T-cell (primary cell): ENCODE measurements around the gene SNRNP200. TPM values are rescaled to one million over a fixed set of nuclear protein-coding genes. Genes with fewer than 3 reads are reported as not detected.

Experiments
- ATAC-seq, 4 experiments: fragments of 200-7000 bp in 3 of 4; fragments of 150-1000 bp in 1 of 4; cut with Tn5 transposase; replicated peaks in 1 of 4; 1 replicate in 3 of 4; 2 replicates in 1 of 4; pipeline ENCODE4 v1.10.0; 2021; ENCODE audit warnings: moderate library complexity in 3 of 4, mild to moderate bottlenecking in 2 of 4, moderate number of reproducible peaks in 1 of 4
- CTCF ChIA-PET, 2 donors: fragments of 300-600 bp; sonication (Branson Sonifier 250); formaldehyde crosslinking; loops; one replicate each; lab custom pipeline; 2022; ENCODE audit warnings: antibody characterized with exemption in 2 of 2; lab: Charles Lee
- POLR2A ChIA-PET, 2 donors: fragments of 300-600 bp; sonication (Branson Sonifier 250); formaldehyde crosslinking; loops; one replicate each; lab custom pipeline; 2022; ENCODE audit warnings: antibody characterized with exemption in 2 of 2; lab: Charles Lee
- DNase-seq, 35 experiments: peaks; one replicate each; pipeline versions ENCODE4 v3.0.0 to v3.0.0-alpha.2; 2013 to 2023
- H3K27ac ChIP-seq: one replicate; pipeline ENCODE4 v1.5.1; 2013; ENCODE audit warnings: low read length
- H3K27me3 ChIP-seq, 2 experiments: replicated peaks in 1 of 2; 1 replicate in 1 of 2; 2 replicates in 1 of 2; pipeline versions ENCODE4 v1.6.1 to v1.7.0; 2013; ENCODE audit warnings: low read length in 1 of 2, mixed read lengths in 1 of 2; ENCODE audit not compliant: control insufficient read depth in 2 of 2, insufficient read depth in 2 of 2; ENCODE audit errors: extremely low read depth in 1 of 2
- H3K36me3 ChIP-seq, 2 donors: 1 replicate in 1 of 2; 2 replicates in 1 of 2; pipeline versions ENCODE4 v1.6.1 to v1.7.0; 2013; ENCODE audit warnings: low read length in 1 of 2; ENCODE audit not compliant: control insufficient read depth in 2 of 2, insufficient read depth in 1 of 2; ENCODE audit errors: extremely low read depth in 1 of 2
- H3K4me1 ChIP-seq, 2 experiments: 1 replicate in 1 of 2; 2 replicates in 1 of 2; pipeline versions ENCODE4 v1.6.1 to v1.7.0; 2013; ENCODE audit warnings: low read length in 2 of 2, mixed read lengths in 1 of 2; ENCODE audit not compliant: insufficient read depth in 2 of 2, control insufficient read depth in 1 of 2; ENCODE audit errors: extremely low read depth in 1 of 2
- H3K4me3 ChIP-seq, 2 donors: 1 replicate in 1 of 2; 2 replicates in 1 of 2; pipeline versions ENCODE4 v1.5.1 to v1.7.0; 2013; ENCODE audit warnings: mild to moderate bottlenecking in 2 of 2, low read length in 1 of 2, moderate library complexity in 1 of 2; ENCODE audit not compliant: control insufficient read depth in 1 of 2; ENCODE audit errors: extremely low read depth in 1 of 2
- H3K9me3 ChIP-seq: 2 replicates; pipeline ENCODE4 v1.7.0; 2013
- H3K27ac Mint-ChIP-seq, 2 donors: one replicate each; pipeline ENCODE4 v1.8.0; 2020 to 2021; ENCODE audit warnings: mild to moderate bottlenecking in 2 of 2, mixed read lengths in 2 of 2
- H3K27me3 Mint-ChIP-seq, 2 donors: one replicate each; pipeline ENCODE4 v1.8.0; 2021 to 2022; ENCODE audit warnings: mixed read lengths in 2 of 2
- H3K36me3 Mint-ChIP-seq: one replicate; pipeline ENCODE4 v1.8.0; 2021; ENCODE audit warnings: mixed read lengths
- H3K4me1 Mint-ChIP-seq, 3 donors: one replicate each; pipeline ENCODE4 v1.8.0; 2020 to 2022; ENCODE audit warnings: mixed read lengths in 3 of 3, mild to moderate bottlenecking in 1 of 3
- H3K4me3 Mint-ChIP-seq, 3 donors: one replicate each; pipeline ENCODE4 v1.8.0; 2020 to 2022; ENCODE audit warnings: mild to moderate bottlenecking in 3 of 3, mixed read lengths in 3 of 3, moderate library complexity in 3 of 3
- H3K9me3 Mint-ChIP-seq, 3 donors: one replicate each; pipeline ENCODE4 v1.8.0; 2020 to 2022; ENCODE audit warnings: mixed read lengths in 3 of 3
- WGBS: methylation state at CpG from one replicate; pipeline ENCODE4 v1.1.5; 2013; ENCODE audit warnings: missing lambda C conversion rate; ENCODE audit not compliant: insufficient coverage; 5-methylcytosine and 5-hydroxymethylcytosine counted together
- total RNA-seq, 35 experiments: library from RNA in 6 of 35; stranded (reverse) in 6 of 35; fragments of 120-200 nt in 1 of 35; gene quantifications; one replicate each; pipeline versions ENCODE4 v1.2.1 to v1.2.4 and lab custom pipeline; 2013 to 2026

SNRNP200 gene
- total RNA-seq, 5 donors from 2014 or later (not counting 1 experiment from before 2014, with no cell fraction given), result 200 to 254 (median 203) TPM

DNA sequence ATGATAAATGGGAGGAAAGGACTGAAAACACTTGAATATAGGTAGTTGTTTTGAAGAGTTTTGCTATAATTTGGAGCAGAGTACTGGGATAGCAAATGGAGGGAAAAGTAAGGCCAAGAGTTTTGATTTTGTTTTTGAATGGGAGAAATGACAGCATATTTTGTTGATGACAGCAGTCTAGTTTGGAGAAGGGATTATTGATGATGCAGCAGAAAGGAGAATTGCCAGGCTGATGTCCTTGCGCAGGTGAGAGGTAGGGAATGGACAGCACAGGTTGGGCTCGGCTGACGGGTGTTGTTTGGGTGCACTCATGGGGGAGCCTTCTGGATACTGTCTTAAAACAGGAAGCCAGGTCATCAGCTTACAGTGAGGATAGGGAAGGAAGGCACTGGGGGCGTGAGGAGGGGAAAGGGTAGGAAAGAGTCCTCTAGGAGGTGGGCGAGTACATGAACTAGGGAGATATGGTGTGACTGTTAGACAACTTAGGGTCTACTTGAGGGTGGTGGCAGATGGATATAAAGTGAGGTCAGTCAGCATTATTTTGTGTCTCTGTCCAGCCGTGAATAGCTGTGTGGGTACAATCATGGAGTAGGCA, 40.6 kb upstream of the SNRNP200 start:
- Mint-ChIP-seq H3K4me3 (no peak overlapping the region), H3K27ac (peak overlapping the region; percentile 81 to 85), H3K27me3 (no peaks in the 10 kb centered on the region), H3K9me3 (no peaks in the 10 kb centered on the region), H3K4me1 (peaks cover 7 to 50% (median 47%) of the 10 kb centered on the region in 3 donors), H3K36me3 (peaks cover 2% of the 10 kb centered on the region)
- H3K4me3 ChIP-seq, result no peak overlapping the region
- CTCF ChIA-PET, result interaction anchor here in 1 of 2 donors (0.7 to 2.8 kb wide), 2 partner anchors 26 to 41 kb away, joined by 3 to 10 read pairs; no protein-coding TSS in a partner anchor
- no peaks in the 10 kb centered on the region for H3K27me3 ChIP-seq
- POLR2A ChIA-PET, result interaction anchor here in 1 of 2 donors (0.5 kb wide), 1 partner anchor 73 kb away, joined by 12 read pairs; no protein-coding TSS in a partner anchor
- H3K4me1 ChIP-seq, result peaks cover 0 to 34% of the 10 kb centered on the region in 2 experiments
- no peak overlapping the region for H3K27ac ChIP-seq
- DNase-seq (no peak), ATAC-seq (no peak)
- H3K36me3 ChIP-seq, result no peaks in the 10 kb centered on the region
- 99% methylated on average over 6 of the region's 6 CpGs for WGBS
- no peaks in the 10 kb centered on the region for H3K9me3 ChIP-seq

DNA sequence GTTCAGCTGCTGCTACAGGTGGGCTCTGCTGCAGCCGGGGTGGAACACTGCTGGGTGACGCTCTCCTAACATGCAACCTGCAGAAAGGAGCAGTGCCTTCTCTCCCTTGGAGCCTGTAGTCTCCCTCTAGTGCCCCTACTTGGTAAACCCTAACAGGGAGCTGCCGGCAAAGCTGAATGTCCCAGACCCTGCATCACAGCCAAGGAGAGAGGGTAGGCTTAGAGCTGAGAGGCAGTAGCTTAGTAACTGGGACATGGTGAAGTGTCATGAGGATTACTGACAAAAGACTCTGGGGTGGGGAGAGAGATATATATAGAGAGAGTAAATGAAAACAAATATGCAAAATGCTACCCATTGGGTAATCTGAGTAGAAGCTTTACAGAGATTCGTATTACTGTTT, 40.1 kb upstream of the SNRNP200 start:
- H3K27me3 Mint-ChIP-seq, result no peaks in the 10 kb centered on the region
- POLR2A ChIA-PET, result no interaction called here
- DNase-seq, result peak in 4 of 35 experiments; percentile 13 to 53 (median 16)
- ATAC-seq, result peak in 2 of 4 experiments; percentile 25 to 32
- 83% methylated on average over 1 of the region's 4 CpGs for WGBS
- H3K4me3 Mint-ChIP-seq, result no peak overlapping the region
- no peak overlapping the region for H3K4me3 ChIP-seq
- no peaks in the 10 kb centered on the region for H3K27me3 ChIP-seq
- CTCF ChIA-PET, result interaction anchor here in 1 of 2 donors (0.7 to 2.8 kb wide), 3 partner anchors 14 to 41 kb away, joined by 3 to 10 read pairs (median 4); no protein-coding TSS in a partner anchor
- H3K9me3 ChIP-seq, result no peaks in the 10 kb centered on the region
- H3K36me3 Mint-ChIP-seq, result peaks cover 2% of the 10 kb centered on the region
- H3K4me1 Mint-ChIP-seq, result peaks cover 7 to 53% (median 50%) of the 10 kb centered on the region in 3 donors
- peak overlapping the region; percentile 85 for H3K27ac ChIP-seq
- no peaks in the 10 kb centered on the region for H3K9me3 Mint-ChIP-seq
- peak overlapping the region; percentile 81 to 85 for H3K27ac Mint-ChIP-seq
- no peaks in the 10 kb centered on the region for H3K36me3 ChIP-seq
- peaks cover 0 to 34% of the 10 kb centered on the region in 2 experiments for H3K4me1 ChIP-seq

DNA sequence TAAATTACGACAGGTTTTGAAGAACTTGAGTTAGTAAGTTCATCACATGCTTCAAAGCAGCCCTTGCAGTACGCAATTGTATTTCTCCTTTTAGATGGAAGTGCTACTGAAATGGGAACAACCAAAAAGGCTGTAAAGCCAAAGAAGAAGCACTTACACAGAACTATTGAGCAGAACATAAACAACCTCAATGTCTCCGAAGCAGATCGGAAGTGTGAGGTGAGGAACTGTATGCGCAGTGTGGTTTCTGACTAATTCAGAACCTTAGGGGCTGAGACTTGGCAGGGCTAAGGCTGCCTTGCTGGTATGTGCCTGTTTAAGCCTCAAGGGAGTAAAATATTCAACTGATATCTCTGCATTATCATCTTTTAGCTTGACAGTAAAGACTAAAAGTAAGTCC, 38.7 kb upstream of the SNRNP200 start:
- Histone ChIP-seq H3K4me3 (no peak overlapping the region), H3K36me3 (no peaks in the 10 kb centered on the region), H3K4me1 (peaks cover 0 to 34% of the 10 kb centered on the region in 2 experiments), H3K27ac (peak overlapping the region; percentile 85), H3K9me3 (no peaks in the 10 kb centered on the region), H3K27me3 (no peaks in the 10 kb centered on the region)
- DNase-seq (peak in 30 of 35 experiments; percentile 20 to 75 (median 48)), ATAC-seq (peak; percentile 84 to 92 (median 88))
- peak overlapping the region in 1 of 3 donors; percentile 24 for H3K4me3 Mint-ChIP-seq
- peaks cover 7 to 57% (median 50%) of the 10 kb centered on the region in 3 donors for H3K4me1 Mint-ChIP-seq
- 50% methylated on average over 1 of the region's 5 CpGs for WGBS
- no peaks in the 10 kb centered on the region for H3K27me3 Mint-ChIP-seq
- POLR2A ChIA-PET, result interaction anchor here in 1 of 2 donors (0.5 kb wide), 1 partner anchor 57 kb away, joined by 4 read pairs; no protein-coding TSS in a partner anchor
- H3K36me3 Mint-ChIP-seq, result peaks cover 2% of the 10 kb centered on the region
- H3K9me3 Mint-ChIP-seq, result no peaks in the 10 kb centered on the region
- peak overlapping the region; percentile 85 to 93 for H3K27ac Mint-ChIP-seq
- CTCF ChIA-PET, result interaction anchor here (0.6 to 2.8 kb wide), 8 partner anchors 12 to 475 kb away, joined by 3 to 10 read pairs (median 3); no protein-coding TSS in a partner anchor

DNA sequence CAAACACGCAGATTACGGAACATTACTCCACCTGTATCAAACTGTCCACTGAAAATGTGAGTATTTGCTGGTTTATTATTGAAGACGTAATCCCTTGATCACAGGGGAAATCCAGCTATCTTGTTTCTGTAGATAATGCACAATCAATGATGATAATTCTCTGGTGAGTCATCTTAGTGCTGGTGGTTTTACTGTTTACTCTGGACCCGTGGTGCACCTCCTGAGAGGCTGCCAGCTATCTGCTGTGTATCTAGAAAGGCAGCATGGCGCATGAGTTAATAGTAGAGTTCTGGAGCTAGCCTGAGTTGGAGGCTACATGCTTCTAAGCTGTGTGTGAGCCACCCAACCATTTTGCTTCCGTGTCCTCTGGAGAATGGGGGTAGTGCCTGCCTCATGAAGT, 36.7 kb upstream of the SNRNP200 start:
- POLR2A ChIA-PET, result interaction anchor here in 1 of 2 donors (0.7 kb wide), 1 partner anchor 17 kb away, joined by 3 read pairs; the partner anchor contains the start of gene ITPRIPL1
- no peak overlapping the region for H3K4me3 ChIP-seq
- peaks cover 2% of the 10 kb centered on the region for H3K36me3 Mint-ChIP-seq
- CTCF ChIA-PET, result interaction anchor here (0.6 to 1.0 kb wide), 2 partner anchors 20 to 544 kb away, joined by 5 to 6 read pairs; no protein-coding TSS in a partner anchor
- peaks cover 0 to 34% of the 10 kb centered on the region in 2 experiments for H3K4me1 ChIP-seq
- peaks cover 7 to 61% (median 50%) of the 10 kb centered on the region in 3 donors for H3K4me1 Mint-ChIP-seq
- H3K9me3 Mint-ChIP-seq, result no peaks in the 10 kb centered on the region
- 43% methylated on average over 4 of the region's 6 CpGs for WGBS
- peak overlapping the region; percentile 85 to 93 for H3K27ac Mint-ChIP-seq
- DNase-seq, result peak in 26 of 35 experiments; percentile 20 to 70 (median 42)
- H3K4me3 Mint-ChIP-seq, result peak overlapping the region; percentile 12 to 71 (median 46)
- no peaks in the 10 kb centered on the region for H3K27me3 ChIP-seq
- peak overlapping the region; percentile 85 for H3K27ac ChIP-seq
- no peaks in the 10 kb centered on the region for H3K36me3 ChIP-seq
- peak; percentile 75 to 79 (median 76) for ATAC-seq
- no peaks in the 10 kb centered on the region for H3K27me3 Mint-ChIP-seq
- H3K9me3 ChIP-seq, result no peaks in the 10 kb centered on the region

DNA sequence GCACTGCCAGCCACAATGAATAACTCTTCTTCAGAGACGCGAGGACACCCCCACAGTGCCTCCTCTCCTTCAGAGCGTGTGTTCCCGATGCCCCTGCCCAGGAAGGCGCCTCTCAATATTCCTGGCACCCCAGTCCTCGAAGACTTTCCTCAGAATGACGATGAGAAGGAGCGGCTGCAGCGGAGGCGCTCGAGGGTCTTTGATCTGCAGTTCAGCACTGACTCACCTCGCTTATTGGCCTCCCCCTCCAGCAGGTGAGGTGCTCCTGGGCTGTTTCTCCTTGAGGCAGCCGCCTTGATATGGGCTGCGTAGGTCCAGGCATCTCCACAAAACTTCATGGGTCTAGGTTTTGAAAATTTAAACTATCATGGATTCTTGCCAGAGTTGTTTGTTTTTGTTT, 36.3 kb upstream of the SNRNP200 start:
- Mint-ChIP-seq H3K9me3 (no peaks in the 10 kb centered on the region), H3K36me3 (no peaks in the 10 kb centered on the region), H3K4me1 (peaks cover 7 to 64% (median 50%) of the 10 kb centered on the region in 3 donors), H3K27ac (peak overlapping the region; percentile 85 to 93), H3K27me3 (no peaks in the 10 kb centered on the region), H3K4me3 (peak overlapping the region; percentile 12 to 71 (median 46))
- H3K4me3 ChIP-seq, result no peak overlapping the region
- WGBS, result 84% methylated on average over 11 of the region's 14 CpGs
- DNase-seq, result no peak
- CTCF ChIA-PET, result interaction anchor here (0.6 to 1.0 kb wide), 2 partner anchors 20 to 545 kb away, joined by 5 to 6 read pairs; no protein-coding TSS in a partner anchor
- H3K27me3 ChIP-seq, result no peaks in the 10 kb centered on the region
- peak in 1 of 4 experiments; percentile 8 for ATAC-seq
- H3K36me3 ChIP-seq, result no peaks in the 10 kb centered on the region
- H3K9me3 ChIP-seq, result no peaks in the 10 kb centered on the region
- H3K4me1 ChIP-seq, result peaks cover 0 to 34% of the 10 kb centered on the region in 2 experiments
- POLR2A ChIA-PET, result interaction anchor here in 1 of 2 donors (0.5 to 0.6 kb wide), 2 partner anchors 8 to 17 kb away, joined by 3 read pairs; partner anchors contain the start of gene ITPRIPL1
- peak overlapping the region; percentile 85 for H3K27ac ChIP-seq
